PC-9 (cell line): ENCODE results near the gene MAGEF1.

ENCODE experiments used
- EZH2 ChIP-seq: fragments of 200-600 bp; sonication (generic); IDR thresholded peaks from 2 replicates; pipeline ENCODE4 v1.8.0; 2017; ENCODE audit warnings: antibody characterized with exemption, low read depth
- TF ChIP-seq, protein P1 (sequence below): fragments of 200-600 bp; sonication (generic); conservative IDR thresholded peaks from 2 replicates; pipeline ENCODE4 v1.6.1; 2017; ENCODE audit warnings: mixed run types, antibody characterized with exemption, mild to moderate bottlenecking, moderate library complexity

DNA sequence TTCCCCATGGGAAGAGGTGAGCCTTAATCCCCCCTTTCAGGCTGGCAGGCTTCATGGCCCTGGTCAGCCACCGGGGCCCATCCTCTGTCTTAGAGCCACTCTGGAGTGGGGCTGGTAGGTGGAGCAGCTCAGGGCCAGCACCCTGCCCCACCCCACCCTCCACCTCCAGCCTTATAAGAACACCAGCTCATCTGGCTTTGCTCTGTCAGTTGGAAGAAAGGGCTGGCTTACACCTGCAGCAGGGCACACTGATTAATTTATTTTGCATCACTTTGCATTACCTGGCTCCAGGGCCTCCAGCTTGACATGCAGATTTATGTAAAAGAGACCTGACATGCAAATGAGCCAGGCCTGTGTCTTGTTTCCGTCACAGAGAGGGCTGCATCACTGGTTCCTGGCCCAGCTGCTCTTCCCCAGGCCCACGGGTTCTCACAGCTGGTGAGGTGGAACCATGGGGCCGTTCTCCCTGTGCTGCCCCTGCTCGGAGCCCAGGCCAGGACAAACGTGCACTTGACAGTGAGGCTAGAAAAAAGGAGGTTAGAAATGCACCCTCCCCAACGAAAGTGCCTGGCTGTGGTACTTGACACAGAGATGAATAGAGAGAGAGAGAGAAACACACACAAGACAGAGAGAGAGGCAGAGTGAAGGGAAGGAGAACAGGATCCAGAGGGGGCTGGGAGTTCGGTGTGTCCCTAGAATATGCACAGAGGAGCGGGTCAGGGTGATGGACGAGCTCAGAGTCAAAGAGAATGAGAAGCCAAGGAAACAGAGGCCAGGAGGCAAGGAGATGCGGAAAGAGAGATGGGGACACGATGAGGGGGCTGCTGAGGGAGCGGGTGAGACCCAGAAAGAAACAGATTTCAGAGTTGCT lies 44.5 kb upstream of the MAGEF1 start:
- TF ChIP-seq, protein P1, sequence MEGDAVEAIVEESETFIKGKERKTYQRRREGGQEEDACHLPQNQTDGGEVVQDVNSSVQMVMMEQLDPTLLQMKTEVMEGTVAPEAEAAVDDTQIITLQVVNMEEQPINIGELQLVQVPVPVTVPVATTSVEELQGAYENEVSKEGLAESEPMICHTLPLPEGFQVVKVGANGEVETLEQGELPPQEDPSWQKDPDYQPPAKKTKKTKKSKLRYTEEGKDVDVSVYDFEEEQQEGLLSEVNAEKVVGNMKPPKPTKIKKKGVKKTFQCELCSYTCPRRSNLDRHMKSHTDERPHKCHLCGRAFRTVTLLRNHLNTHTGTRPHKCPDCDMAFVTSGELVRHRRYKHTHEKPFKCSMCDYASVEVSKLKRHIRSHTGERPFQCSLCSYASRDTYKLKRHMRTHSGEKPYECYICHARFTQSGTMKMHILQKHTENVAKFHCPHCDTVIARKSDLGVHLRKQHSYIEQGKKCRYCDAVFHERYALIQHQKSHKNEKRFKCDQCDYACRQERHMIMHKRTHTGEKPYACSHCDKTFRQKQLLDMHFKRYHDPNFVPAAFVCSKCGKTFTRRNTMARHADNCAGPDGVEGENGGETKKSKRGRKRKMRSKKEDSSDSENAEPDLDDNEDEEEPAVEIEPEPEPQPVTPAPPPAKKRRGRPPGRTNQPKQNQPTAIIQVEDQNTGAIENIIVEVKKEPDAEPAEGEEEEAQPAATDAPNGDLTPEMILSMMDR: no peak
- TF ChIP-seq EZH2: no peak
